ENCODE results near the gene GNAT2. TPM values are rescaled to one million over a fixed set of nuclear protein-coding genes. Genes with fewer than 3 reads are reported as not detected.

Gene GNAT2
- total and polyA plus RNA-seq, 10 of the 15 experiments (the other 5 are each of a cell fraction or from before 2014, with no cell fraction given) = 0.08 to 1.3 (median 0.41) TPM

DNA sequence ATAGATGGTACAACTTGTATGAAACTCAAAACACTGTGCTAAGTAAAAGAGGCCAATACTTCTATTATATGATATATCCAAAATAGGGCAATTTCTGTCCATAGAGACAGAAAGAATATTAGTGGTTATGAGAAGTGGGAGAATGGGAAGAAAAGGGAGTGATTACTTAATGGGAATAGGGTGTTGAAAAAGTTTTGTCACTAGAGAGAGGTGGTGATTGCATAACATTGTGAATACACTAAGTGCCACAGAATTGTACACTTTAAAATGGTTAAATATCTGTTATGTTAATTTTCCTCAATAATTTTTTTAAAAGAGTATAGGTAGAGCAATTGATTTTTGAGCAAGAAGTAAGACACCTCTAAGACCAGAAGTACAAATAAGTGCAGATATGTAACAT, 29.7 kb downstream of the GNAT2 start:
- no peak overlapping the region for H3K4me2 ChIP-seq (ENCODE audit: control insufficient read depth, insufficient read depth)
- BruUV-seq (replicated peaks) = no TSS peak
- H3K27ac ChIP-seq (ENCODE audit: control insufficient read depth, insufficient read depth) = no peak overlapping the region
- intact Hi-C loops (cut with micrococcal nuclease; ENCODE audit: unreplicated experiment) = loop anchor here (5.0 kb wide), 1 partner anchor 242 kb away; no protein-coding TSS in a partner anchor
- ChIA-PET RAD21 (ENCODE audit: unreplicated experiment) (no interaction called here), POLR2A (interaction anchor here (0.8 kb wide), 1 partner anchor 41 kb away, joined by 6 read pairs; the partner anchor contains the start of gene GNAI3), SMC1A (ENCODE audit: uncharacterized antibody, unreplicated experiment) (no interaction called here), CTCF (no interaction called here)
- TF ChIP-seq SUPT20H (IDR thresholded peaks at IDR 0.05; ENCODE audit: borderline replicate concordance, control insufficient read depth, low read depth, low read length) (no peak), SP1 (IDR thresholded peaks at IDR 0.05; ENCODE audit: low read depth, low read length) (no peak), POLR2A (IDR thresholded peaks at IDR 0.05; ENCODE audit: low read depth, low read length) (no peak), BRCA1 (IDR thresholded peaks at IDR 0.05; ENCODE audit: low read depth, low read length) (no peak), EZH2 (IDR thresholded peaks at IDR 0.05; ENCODE audit: borderline replicate concordance, control insufficient read depth, low read depth, low read length) (no peak), BMI1 (IDR thresholded peaks at IDR 0.05; ENCODE audit: borderline replicate concordance) (no peak), FOXM1 (IDR thresholded peaks at IDR 0.05; ENCODE audit: low read depth, low read length) (no peak), SIN3A (IDR thresholded peaks at IDR 0.05; ENCODE audit: low read depth, low read length) (no peak), HDAC6 (IDR thresholded peaks at IDR 0.05; ENCODE audit: unreplicated experiment) (no peak), EED (IDR thresholded peaks at IDR 0.05; ENCODE audit: low read depth) (no peak), CHD2 (IDR thresholded peaks at IDR 0.05; ENCODE audit: borderline replicate concordance, low read depth, low read length) (no peak)
- TF ChIP-seq, protein P1, sequence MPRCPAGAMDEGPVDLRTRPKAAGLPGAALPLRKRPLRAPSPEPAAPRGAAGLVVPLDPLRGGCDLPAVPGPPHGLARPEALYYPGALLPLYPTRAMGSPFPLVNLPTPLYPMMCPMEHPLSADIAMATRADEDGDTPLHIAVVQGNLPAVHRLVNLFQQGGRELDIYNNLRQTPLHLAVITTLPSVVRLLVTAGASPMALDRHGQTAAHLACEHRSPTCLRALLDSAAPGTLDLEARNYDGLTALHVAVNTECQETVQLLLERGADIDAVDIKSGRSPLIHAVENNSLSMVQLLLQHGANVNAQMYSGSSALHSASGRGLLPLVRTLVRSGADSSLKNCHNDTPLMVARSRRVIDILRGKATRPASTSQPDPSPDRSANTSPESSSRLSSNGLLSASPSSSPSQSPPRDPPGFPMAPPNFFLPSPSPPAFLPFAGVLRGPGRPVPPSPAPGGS (IDR thresholded peaks at IDR 0.05; ENCODE audit: borderline replicate concordance, insufficient read depth, low read depth, low read length, poor library complexity, severe bottlenecking) = no peak
- TF ChIP-seq, protein P2, sequence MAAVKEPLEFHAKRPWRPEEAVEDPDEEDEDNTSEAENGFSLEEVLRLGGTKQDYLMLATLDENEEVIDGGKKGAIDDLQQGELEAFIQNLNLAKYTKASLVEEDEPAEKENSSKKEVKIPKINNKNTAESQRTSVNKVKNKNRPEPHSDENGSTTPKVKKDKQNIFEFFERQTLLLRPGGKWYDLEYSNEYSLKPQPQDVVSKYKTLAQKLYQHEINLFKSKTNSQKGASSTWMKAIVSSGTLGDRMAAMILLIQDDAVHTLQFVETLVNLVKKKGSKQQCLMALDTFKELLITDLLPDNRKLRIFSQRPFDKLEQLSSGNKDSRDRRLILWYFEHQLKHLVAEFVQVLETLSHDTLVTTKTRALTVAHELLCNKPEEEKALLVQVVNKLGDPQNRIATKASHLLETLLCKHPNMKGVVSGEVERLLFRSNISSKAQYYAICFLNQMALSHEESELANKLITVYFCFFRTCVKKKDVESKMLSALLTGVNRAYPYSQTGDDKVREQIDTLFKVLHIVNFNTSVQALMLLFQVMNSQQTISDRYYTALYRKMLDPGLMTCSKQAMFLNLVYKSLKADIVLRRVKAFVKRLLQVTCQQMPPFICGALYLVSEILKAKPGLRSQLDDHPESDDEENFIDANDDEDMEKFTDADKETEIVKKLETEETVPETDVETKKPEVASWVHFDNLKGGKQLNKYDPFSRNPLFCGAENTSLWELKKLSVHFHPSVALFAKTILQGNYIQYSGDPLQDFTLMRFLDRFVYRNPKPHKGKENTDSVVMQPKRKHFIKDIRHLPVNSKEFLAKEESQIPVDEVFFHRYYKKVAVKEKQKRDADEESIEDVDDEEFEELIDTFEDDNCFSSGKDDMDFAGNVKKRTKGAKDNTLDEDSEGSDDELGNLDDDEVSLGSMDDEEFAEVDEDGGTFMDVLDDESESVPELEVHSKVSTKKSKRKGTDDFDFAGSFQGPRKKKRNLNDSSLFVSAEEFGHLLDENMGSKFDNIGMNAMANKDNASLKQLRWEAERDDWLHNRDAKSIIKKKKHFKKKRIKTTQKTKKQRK (IDR thresholded peaks at IDR 0.05; ENCODE audit: low read depth, low read length) = no peak
- TF ChIP-seq, protein P3, sequence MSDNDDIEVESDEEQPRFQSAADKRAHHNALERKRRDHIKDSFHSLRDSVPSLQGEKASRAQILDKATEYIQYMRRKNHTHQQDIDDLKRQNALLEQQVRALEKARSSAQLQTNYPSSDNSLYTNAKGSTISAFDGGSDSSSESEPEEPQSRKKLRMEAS (IDR thresholded peaks at IDR 0.05; ENCODE audit: low read depth, low read length) = no peak
- H3K9ac ChIP-seq (ENCODE audit: control insufficient read depth, insufficient read depth, low read length) = no peak overlapping the region
- H3K36me3 ChIP-seq (ENCODE audit: control insufficient read depth in 2 of 2, insufficient read depth in 2 of 2, low read length in 1 of 2) = peaks cover 3 to 6% of the 10 kb centered on the region in 2 experiments
- H2AFZ ChIP-seq (ENCODE audit: control insufficient read depth, low read depth, low read length) = no peak overlapping the region
- H3K27me3 ChIP-seq (replicated peaks in 1 of 2; ENCODE audit: control insufficient read depth in 2 of 2, insufficient read depth in 2 of 2, low read length in 1 of 2) = no peaks in the 10 kb centered on the region
- ATAC-seq (no peak), DNase-seq (ENCODE audit: low read depth, low spot score) (no peak), FAIRE-seq (no peak)
- no peaks in the 10 kb centered on the region for H4K20me1 ChIP-seq (ENCODE audit: control insufficient read depth, insufficient read depth)
- no peaks in the 10 kb centered on the region for H3K79me2 ChIP-seq (ENCODE audit: control insufficient read depth, insufficient read depth, low read length)
- in situ Hi-C loops (cut with MboI) = no loop called here
- H3K4me1 ChIP-seq (ENCODE audit: control insufficient read depth, insufficient read depth, low read length) = no peaks in the 10 kb centered on the region
- H3K9me3 ChIP-seq (replicated peaks; ENCODE audit: control insufficient read depth, insufficient read depth, low read length) = no peaks in the 10 kb centered on the region
- H3K4me3 ChIP-seq = no peak overlapping the region

Data from GM12878 (cell line).